Measurements from ENCODE around the gene ACOT13.
"Not testable (repeated sequence)": the region's sequence is repeated elsewhere in the genome, so short reads cannot be mapped to it uniquely, and the experiment has no call there.

ACOT13 gene

DNA sequence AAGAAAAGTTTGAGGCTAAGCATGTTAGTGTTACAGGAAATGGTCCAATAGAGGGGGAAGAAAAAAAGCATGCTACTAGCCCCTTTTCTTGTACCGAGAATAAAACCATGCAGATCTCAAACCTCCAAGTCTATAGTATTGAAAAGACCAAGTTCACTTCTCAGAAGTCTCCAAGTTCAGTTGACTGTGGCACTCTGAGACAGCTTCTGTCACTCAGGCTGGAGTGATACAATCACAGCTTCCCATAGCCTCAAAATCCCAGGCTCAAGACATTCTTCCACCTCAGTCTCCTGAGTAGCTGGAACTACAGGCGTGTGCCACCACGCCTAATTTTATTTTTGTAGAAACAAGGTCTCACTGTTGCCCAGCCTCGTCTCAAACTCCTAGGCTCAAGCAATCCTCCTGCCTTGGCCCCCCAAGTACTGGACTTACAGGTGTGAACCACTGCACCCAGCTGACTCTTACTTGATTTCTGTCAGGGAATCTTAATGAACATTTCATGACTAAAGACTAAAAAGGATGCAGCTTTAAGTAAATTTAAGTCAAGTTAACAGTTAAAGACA, 35.9 kb downstream of the ACOT13 start:
- Histone ChIP-seq H3K36me3 (peaks cover 55% of the 10 kb centered on the region), H3K4me3 (ENCODE audit: low read depth, low read length) (no peak overlapping the region)
- TF ChIP-seq, protein P1, sequence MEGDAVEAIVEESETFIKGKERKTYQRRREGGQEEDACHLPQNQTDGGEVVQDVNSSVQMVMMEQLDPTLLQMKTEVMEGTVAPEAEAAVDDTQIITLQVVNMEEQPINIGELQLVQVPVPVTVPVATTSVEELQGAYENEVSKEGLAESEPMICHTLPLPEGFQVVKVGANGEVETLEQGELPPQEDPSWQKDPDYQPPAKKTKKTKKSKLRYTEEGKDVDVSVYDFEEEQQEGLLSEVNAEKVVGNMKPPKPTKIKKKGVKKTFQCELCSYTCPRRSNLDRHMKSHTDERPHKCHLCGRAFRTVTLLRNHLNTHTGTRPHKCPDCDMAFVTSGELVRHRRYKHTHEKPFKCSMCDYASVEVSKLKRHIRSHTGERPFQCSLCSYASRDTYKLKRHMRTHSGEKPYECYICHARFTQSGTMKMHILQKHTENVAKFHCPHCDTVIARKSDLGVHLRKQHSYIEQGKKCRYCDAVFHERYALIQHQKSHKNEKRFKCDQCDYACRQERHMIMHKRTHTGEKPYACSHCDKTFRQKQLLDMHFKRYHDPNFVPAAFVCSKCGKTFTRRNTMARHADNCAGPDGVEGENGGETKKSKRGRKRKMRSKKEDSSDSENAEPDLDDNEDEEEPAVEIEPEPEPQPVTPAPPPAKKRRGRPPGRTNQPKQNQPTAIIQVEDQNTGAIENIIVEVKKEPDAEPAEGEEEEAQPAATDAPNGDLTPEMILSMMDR (IDR thresholded peaks at IDR 0.05; ENCODE audit: low read depth, low read length) = no peak

GRCh38 chr6:24704468-24704867, 37.6 kb downstream of the ACOT13 start:
- Histone ChIP-seq H3K4me3 (ENCODE audit: low read depth, low read length) (no peak overlapping the region), H3K9me3 (no peaks in the 10 kb centered on the region), H3K4me1 (no peaks in the 10 kb centered on the region), H3K36me3 (peaks cover 72% of the 10 kb centered on the region), H3K27me3 (no peaks in the 10 kb centered on the region)
- DNase-seq = no peak
- TF ChIP-seq, protein P1 (IDR thresholded peaks at IDR 0.05; ENCODE audit: low read depth, low read length) = no peak

More for the DNA sequence above, 35.9 kb downstream of the ACOT13 start:
- no peaks in the 10 kb centered on the region for H3K27me3 ChIP-seq
- no peak for DNase-seq
- no peaks in the 10 kb centered on the region for H3K4me1 ChIP-seq
- H3K9me3 ChIP-seq = no peaks in the 10 kb centered on the region

GRCh38 chr6:24708612-24709011, 41.7 kb downstream of the ACOT13 start:
- peaks cover 93% of the 10 kb centered on the region for H3K36me3 ChIP-seq
- no peaks in the 10 kb centered on the region for H3K4me1 ChIP-seq
- no peak for DNase-seq
- TF ChIP-seq, protein P1 (IDR thresholded peaks at IDR 0.05; ENCODE audit: low read depth, low read length) = no peak
- no peaks in the 10 kb centered on the region for H3K9me3 ChIP-seq
- H3K4me3 ChIP-seq (ENCODE audit: low read depth, low read length) = no peak overlapping the region
- H3K27me3 ChIP-seq = no peaks in the 10 kb centered on the region

- no peak overlapping the region for H3K4me3 ChIP-seq (ENCODE audit: low read depth, low read length)
- no peaks in the 10 kb centered on the region for H3K27me3 ChIP-seq
- TF ChIP-seq, protein P1 (IDR thresholded peaks at IDR 0.05; ENCODE audit: low read depth, low read length) = no peak
- H3K9me3 ChIP-seq = no peaks in the 10 kb centered on the region
- H3K36me3 ChIP-seq = peaks cover 93% of the 10 kb centered on the region
- H3K4me1 ChIP-seq = no peaks in the 10 kb centered on the region
- DNase-seq = no peak
Observed at GRCh38 chr6:24709014-24709711, 42.3 kb downstream of the ACOT13 start.

DNA sequence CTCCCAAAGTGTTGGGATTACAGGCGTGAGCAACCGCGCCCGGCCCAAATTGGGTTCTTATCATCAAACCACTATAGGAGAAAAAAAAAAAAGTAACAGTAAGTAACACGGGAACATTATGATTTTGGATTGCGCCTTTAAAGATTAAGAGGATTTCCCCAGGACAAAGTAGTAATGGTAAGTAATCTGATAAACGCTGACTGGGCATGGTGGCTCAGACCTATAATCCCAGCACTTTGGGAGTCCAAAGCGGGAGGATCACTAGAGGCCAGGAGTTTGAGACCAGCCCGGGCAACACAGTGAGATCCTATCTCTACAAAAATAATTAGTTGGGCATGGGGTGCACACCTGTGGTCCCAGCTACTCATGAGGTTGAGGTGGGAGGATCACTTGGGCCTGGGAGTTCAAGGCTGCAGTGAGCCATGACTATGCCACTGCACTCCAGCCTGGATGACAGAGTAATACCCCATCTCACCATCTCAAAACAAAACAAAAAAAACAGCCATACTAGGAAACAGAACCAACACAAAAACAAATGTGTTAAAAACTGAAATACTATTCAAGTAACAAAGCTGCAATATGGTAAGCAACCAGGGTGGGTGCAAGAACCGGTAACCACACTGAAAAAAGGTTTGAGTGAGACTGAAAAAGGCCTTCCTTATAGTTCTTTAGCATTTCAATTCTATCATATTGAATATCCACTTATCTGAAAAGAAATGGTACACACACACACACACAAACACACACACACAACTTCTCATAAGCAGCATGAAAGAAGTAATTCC, 43.8 kb downstream of the ACOT13 start:
- H3K9me3 ChIP-seq = no peaks in the 10 kb centered on the region
- peaks cover 96% of the 10 kb centered on the region for H3K36me3 ChIP-seq
- H3K4me1 ChIP-seq = no peaks in the 10 kb centered on the region
- DNase-seq = no peak
- H3K4me3 ChIP-seq (ENCODE audit: low read depth, low read length) = no peak overlapping the region
- no peaks in the 10 kb centered on the region for H3K27me3 ChIP-seq
- TF ChIP-seq, protein P1 (IDR thresholded peaks at IDR 0.05; ENCODE audit: low read depth, low read length) = no peak

DNA sequence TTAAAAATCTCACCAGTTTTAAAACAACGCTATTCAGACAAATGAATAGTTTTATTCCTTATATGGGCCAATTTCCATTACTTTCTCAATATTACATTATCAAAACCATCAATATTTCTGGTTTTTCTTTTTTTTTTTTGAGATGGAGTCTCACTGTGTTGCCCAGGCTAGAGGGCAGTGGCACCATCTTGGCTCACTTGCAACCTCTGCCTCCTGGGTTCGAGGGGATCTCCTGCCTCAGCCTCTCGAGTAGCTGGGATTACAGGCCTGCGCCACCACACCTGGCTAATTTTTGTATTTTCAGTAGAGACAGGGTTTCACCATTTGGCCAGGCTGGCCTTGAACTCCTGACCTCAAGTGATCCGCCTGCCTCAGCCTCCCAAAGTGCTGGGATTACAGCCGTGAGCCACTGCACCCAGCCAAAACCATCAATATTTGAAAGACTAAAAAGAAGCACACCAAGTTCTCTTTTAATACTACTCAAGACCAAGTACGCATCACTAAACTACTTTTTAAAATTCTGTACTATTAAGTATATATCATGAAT, 49.8 kb downstream of the ACOT13 start:
- H3K27me3 ChIP-seq, H3K9me3 ChIP-seq, DNase-seq, H3K4me1 ChIP-seq: not testable (repeated sequence)
- Histone ChIP-seq H3K4me3 (ENCODE audit: low read depth, low read length) (peak overlapping the region; percentile 97), H3K36me3 (peaks cover 63% of the 10 kb centered on the region)
